ENCODE data around the gene FBXL7.

DNA sequence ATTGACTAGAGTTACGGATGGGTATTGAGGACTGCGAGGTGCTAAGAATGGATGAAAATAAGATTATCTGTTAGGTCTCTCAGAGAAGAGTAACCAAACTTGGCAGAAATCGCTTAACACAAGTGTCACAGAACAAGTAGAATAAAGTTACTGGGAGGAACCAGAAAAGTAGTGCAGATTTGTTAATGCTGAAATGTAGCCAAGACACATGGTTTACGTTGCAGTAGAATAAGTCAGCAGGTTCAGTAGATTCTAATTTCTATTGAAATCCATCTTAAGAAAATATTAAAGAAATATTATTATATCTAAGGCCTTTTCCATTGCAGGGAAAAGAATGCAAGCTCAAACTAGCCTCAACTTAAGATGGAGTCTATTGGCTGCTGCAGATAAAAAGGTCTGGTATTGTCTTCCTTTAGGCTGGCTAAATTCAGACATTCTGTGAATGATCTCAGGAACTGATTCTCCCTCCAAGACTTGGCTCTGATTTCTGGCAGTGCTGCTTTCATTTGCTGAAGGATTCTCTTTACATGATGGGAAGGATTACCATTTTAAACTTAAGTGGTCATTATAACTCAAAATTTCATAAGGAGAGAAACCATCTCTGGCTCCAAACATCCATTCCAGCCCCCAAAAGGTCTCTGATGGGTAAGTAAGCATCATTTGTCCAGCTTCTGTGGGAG is 364.7 kb downstream of the FBXL7 start:
- no peak for TF ChIP-seq CTCF (IDR thresholded peaks at IDR 0.05)
- TF ChIP-seq POLR2A (IDR thresholded peaks at IDR 0.05), result no peak
